ENCODE measurements around the gene CIB1. TPM values are rescaled to one million over a fixed set of nuclear protein-coding genes. Genes with fewer than 3 reads are reported as not detected.
A peak's percentile ranks its signal among the peaks of the same experiment; 100 is the strongest.

The CIB1 gene
- total RNA-seq, 1 experiment from 2014 or later, result 39.7 TPM

GRCh38 chr15:90221246-90221900, 12.4 kb downstream of the CIB1 start:
- no TSS peak for BruUV-seq (replicated peaks)
- Histone ChIP-seq H3K4me3 (ENCODE audit: low read depth, low read length, poor library complexity, severe bottlenecking) (no peak overlapping the region), H3K4me1 (ENCODE audit: insufficient read depth, low read length, poor library complexity, severe bottlenecking) (no peaks in the 10 kb centered on the region), H3K36me3 (ENCODE audit: insufficient read depth, low read length, poor library complexity, severe bottlenecking) (no peaks in the 10 kb centered on the region), H3K27me3 (replicated peaks; ENCODE audit: insufficient read depth, low read depth, low read length, poor library complexity) (no peaks in the 10 kb centered on the region), H3K27ac (ENCODE audit: low read depth, low read length, poor library complexity, severe bottlenecking) (no peak overlapping the region), H3K9me3 (ENCODE audit: low read depth, low read length, poor library complexity, severe bottlenecking) (no peaks in the 10 kb centered on the region)
- DNase-seq (ENCODE audit: low spot score), result peak; percentile 67
- CTCF ChIA-PET, result interaction anchor here (0.5 to 1.5 kb wide), 9 partner anchors 9 to 1298 kb away, joined by 3 to 11 read pairs (median 4); partner anchors contain the start of gene TTLL13
- intact Hi-C loops (cut with micrococcal nuclease; ENCODE audit: unreplicated experiment), result no loop called here
- TF ChIP-seq EZH2 (IDR thresholded peaks at IDR 0.05; ENCODE audit: borderline replicate concordance, low read depth, low read length, poor library complexity, severe bottlenecking), result no peak
- TF ChIP-seq CTCF (conservative IDR thresholded peaks at IDR 0.05; ENCODE audit: low read depth, low read length), result peak; percentile 62
- POLR2A ChIA-PET (ENCODE audit: low non-redundant PET), result interaction anchor here (0.6 kb wide), 1 partner anchor 66 kb away, joined by 11 read pairs; no protein-coding TSS in a partner anchor

- H3K27ac ChIP-seq (ENCODE audit: low read depth, low read length, poor library complexity, severe bottlenecking), result no peak overlapping the region
- BruUV-seq (replicated peaks), result no TSS peak
- DNase-seq (ENCODE audit: low spot score), result peak; percentile 64
Measured at GRCh38 chr15:90219421-90220141, 14.2 kb downstream of the CIB1 start.

More at GRCh38 chr15:90219421-90220141, 14.2 kb downstream of the CIB1 start:
- POLR2A ChIA-PET (ENCODE audit: low non-redundant PET), result interaction anchor here (0.5 kb wide), 1 partner anchor 117 kb away, joined by 3 read pairs; the partner anchor contains the start of gene IDH2
- Histone ChIP-seq H3K4me1 (ENCODE audit: insufficient read depth, low read length, poor library complexity, severe bottlenecking) (no peaks in the 10 kb centered on the region), H3K9me3 (ENCODE audit: low read depth, low read length, poor library complexity, severe bottlenecking) (no peaks in the 10 kb centered on the region), H3K27me3 (replicated peaks; ENCODE audit: insufficient read depth, low read depth, low read length, poor library complexity) (no peaks in the 10 kb centered on the region), H3K36me3 (ENCODE audit: insufficient read depth, low read length, poor library complexity, severe bottlenecking) (no peaks in the 10 kb centered on the region), H3K4me3 (ENCODE audit: low read depth, low read length, poor library complexity, severe bottlenecking) (no peak overlapping the region)
- CTCF ChIA-PET, result no interaction called here
- intact Hi-C loops (cut with micrococcal nuclease; ENCODE audit: unreplicated experiment), result no loop called here
- TF ChIP-seq CTCF (conservative IDR thresholded peaks at IDR 0.05; ENCODE audit: low read depth, low read length), result peak; percentile 73
- no peak for TF ChIP-seq EZH2 (IDR thresholded peaks at IDR 0.05; ENCODE audit: borderline replicate concordance, low read depth, low read length, poor library complexity, severe bottlenecking)

All from A673 (cell line).